Renal pelvis (tissue), 4 donors: ENCODE results near the gene STARD10. TPM values are rescaled to one million over a fixed set of nuclear protein-coding genes. Genes with fewer than 3 reads are reported as not detected.
"Not testable (repeated sequence)": the region's sequence is repeated elsewhere in the genome, so short reads cannot be mapped to it uniquely, and the experiment has no call there.

ENCODE experiments used
- DNase-seq: peaks from one replicate; pipeline ENCODE4 v3.0.0-alpha.2; 2013
- polyA plus RNA-seq, 3 donors: library from polyadenylated mRNA; unstranded; fragments of 120-200 nt; gene quantifications; one replicate each; pipeline ENCODE4 v1.2.1, GENCODE V29; 2013; ENCODE audit not compliant: insufficient read length in 3 of 3

Gene STARD10
- polyA plus RNA-seq, 3 donors: 69.0 to 78.2 (median 77.4) TPM

- no peak for DNase-seq
Observed at GRCh38 chr11:72812967-72813739, 19.3 kb upstream of the STARD10 start.

- no peak for DNase-seq
Observed at GRCh38 chr11:72812604-72812966, 18.7 kb upstream of the STARD10 start.

GRCh38 chr11:72811686-72812085, 17.8 kb upstream of the STARD10 start:
- DNase-seq: not testable (repeated sequence)

GRCh38 chr11:72808331-72808798, 14.5 kb upstream of the STARD10 start:
- no peak for DNase-seq

- DNase-seq: no peak
Observed at GRCh38 chr11:72807792-72808191, 13.9 kb upstream of the STARD10 start.

- DNase-seq: no peak
Observed at GRCh38 chr11:72807021-72807693, 13.3 kb upstream of the STARD10 start.

GRCh38 chr11:72806378-72806777, 12.5 kb upstream of the STARD10 start:
- DNase-seq: not testable (repeated sequence)

GRCh38 chr11:72805216-72805615, 11.4 kb upstream of the STARD10 start:
- no peak for DNase-seq

GRCh38 chr11:72802822-72803221, 9.0 kb upstream of the STARD10 start:
- no peak for DNase-seq

GRCh38 chr11:72799441-72799840, 5.6 kb upstream of the STARD10 start:
- DNase-seq: no peak

GRCh38 chr11:72798361-72798760, 4.5 kb upstream of the STARD10 start:
- no peak for DNase-seq

GRCh38 chr11:72793076-72793424, 797 bp downstream of the STARD10 start:
- no peak for DNase-seq

- no peak for DNase-seq
Observed at GRCh38 chr11:72792437-72793021, 1.3 kb downstream of the STARD10 start.

- not testable (repeated sequence) for DNase-seq
Observed at GRCh38 chr11:72791228-72791627, 2.6 kb downstream of the STARD10 start.

GRCh38 chr11:72789493-72790131, 4.2 kb downstream of the STARD10 start:
- DNase-seq: no peak

- no peak for DNase-seq
Observed at GRCh38 chr11:72788241-72788640, 5.6 kb downstream of the STARD10 start.

- DNase-seq: no peak
Observed at GRCh38 chr11:72787216-72788104, 6.4 kb downstream of the STARD10 start.

GRCh38 chr11:72786305-72787215, 7.3 kb downstream of the STARD10 start:
- DNase-seq: no peak

- DNase-seq: no peak
Observed at GRCh38 chr11:72784662-72785061, 9.2 kb downstream of the STARD10 start.

- no peak for DNase-seq
Observed at GRCh38 chr11:72783144-72783905, 10.5 kb downstream of the STARD10 start.
